HEK293 (cell line): ENCODE data around the gene CNKSR3.

ENCODE experiments used
- CTCF ChIA-PET: fragments of 350-600 bp; formaldehyde crosslinking; extraction: SDS; loops from one replicate; lab custom pipeline; 2021; ENCODE audit warnings: antibody characterized with exemption; lab: Yijun Ruan, JAX
- POLR2A ChIA-PET: fragments of 300-600 bp; formaldehyde crosslinking; extraction: SDS; loops from one replicate; lab custom pipeline; 2020; ENCODE audit warnings: antibody characterized with exemption, inconsistent platforms; lab: Yijun Ruan, JAX
- H3K27ac ChIP-seq: fragments of 200-500 bp; sonication (Bioruptor generic); 2 replicates; pipeline ENCODE4 v1.5.1; 2014; ENCODE audit warnings: low read depth, low read length, control low read depth, inconsistent platforms; ENCODE audit errors: extremely low read depth
- H3K36me3 ChIP-seq, 2 experiments: fragments of 200-500 bp in 1 of 2; sonication (Bioruptor generic) in 1 of 2; 1 replicate in 1 of 2; 2 replicates in 1 of 2; pipeline ENCODE4 v1.5.1; 2014 to 2017; ENCODE audit warnings: inconsistent platforms in 2 of 2, low read length in 2 of 2; ENCODE audit not compliant: control insufficient read depth in 2 of 2, insufficient read depth in 1 of 2
- H3K4me1 ChIP-seq: fragments of 200-500 bp; sonication (Bioruptor generic); 2 replicates; pipeline ENCODE4 v1.5.1; 2014; ENCODE audit warnings: mild to moderate bottlenecking, low read length, inconsistent platforms; ENCODE audit not compliant: control insufficient read depth, insufficient read depth
- H3K4me3 ChIP-seq: 2 replicates; pipeline ENCODE4 v1.5.1; 2011; ENCODE audit warnings: low read depth, mild to moderate bottlenecking, control low read depth, low read length, moderate library complexity
- H3K9me3 ChIP-seq: fragments of 200-500 bp; sonication (Bioruptor generic); 2 replicates; pipeline ENCODE4 v1.5.1; 2014; ENCODE audit warnings: low read depth, low read length, inconsistent platforms; ENCODE audit not compliant: control insufficient read depth, insufficient read depth
- CTCF ChIP-seq: fragments of 450-650 bp; formaldehyde crosslinking; IDR thresholded peaks from 2 replicates; pipeline ENCODE4 v1.5.1; 2016; ENCODE audit warnings: missing biosample characterization, missing genetic modification characterization
- KLF17 ChIP-seq: fragments of 450-650 bp; formaldehyde crosslinking; IDR thresholded peaks from 2 replicates; pipeline ENCODE4 v1.5.1; 2016; ENCODE audit warnings: missing biosample characterization, missing genetic modification characterization
- KLF8 ChIP-seq: fragments of 450-650 bp; formaldehyde crosslinking; IDR thresholded peaks from 2 replicates; pipeline ENCODE4 v1.5.1; 2016; ENCODE audit warnings: missing biosample characterization, missing genetic modification characterization
- MZF1 ChIP-seq: fragments of 450-650 bp; formaldehyde crosslinking; IDR thresholded peaks from 2 replicates; pipeline ENCODE4 v1.5.1; 2017; ENCODE audit warnings: missing biosample characterization, missing genetic modification characterization, borderline replicate concordance
- OVOL3 ChIP-seq: fragments of 450-650 bp; formaldehyde crosslinking; IDR thresholded peaks from 2 replicates; pipeline ENCODE4 v1.5.1; 2016; ENCODE audit warnings: missing biosample characterization, missing genetic modification characterization
- REPIN1 ChIP-seq: fragments of 450-650 bp; formaldehyde crosslinking; IDR thresholded peaks from 2 replicates; pipeline ENCODE4 v1.5.1; 2017; ENCODE audit warnings: missing biosample characterization, missing genetic modification characterization, low read depth
- SALL2 ChIP-seq: fragments of 450-650 bp; formaldehyde crosslinking; IDR thresholded peaks from 2 replicates; pipeline ENCODE4 v1.5.0; 2017; ENCODE audit warnings: missing biosample characterization, mild to moderate bottlenecking, missing genetic modification characterization, borderline replicate concordance
- SETDB1 ChIP-seq: IDR thresholded peaks from one replicate; pipeline ENCODE4 v1.6.1; 2017; ENCODE audit warnings: mild to moderate bottlenecking, low read length, moderate library complexity, mixed read lengths; ENCODE audit not compliant: insufficient read length
- YY1 ChIP-seq: fragments of 450-650 bp; formaldehyde crosslinking; IDR thresholded peaks from 2 replicates; pipeline ENCODE4 v1.5.1; 2018; ENCODE audit warnings: missing biosample characterization, missing genetic modification characterization
- ZIC2 ChIP-seq: fragments of 450-650 bp; formaldehyde crosslinking; IDR thresholded peaks from 2 replicates; pipeline ENCODE4 v1.5.1; 2016; ENCODE audit warnings: missing biosample characterization, missing genetic modification characterization
- ZNF10 ChIP-seq: fragments of 450-650 bp; formaldehyde crosslinking; IDR thresholded peaks from 2 replicates; pipeline ENCODE4 v1.5.1; 2017; ENCODE audit warnings: missing biosample characterization, missing genetic modification characterization
- ZNF133 ChIP-seq: fragments of 450-650 bp; formaldehyde crosslinking; IDR thresholded peaks from 2 replicates; pipeline ENCODE4 v1.5.1; 2016; ENCODE audit warnings: missing biosample characterization, missing genetic modification characterization
- ZNF140 ChIP-seq: fragments of 450-650 bp; formaldehyde crosslinking; IDR thresholded peaks from 2 replicates; pipeline ENCODE4 v1.5.1; 2016; ENCODE audit warnings: missing biosample characterization, missing genetic modification characterization
- ZNF16 ChIP-seq: fragments of 450-650 bp; formaldehyde crosslinking; IDR thresholded peaks from 2 replicates; pipeline ENCODE4 v1.5.1; 2016; ENCODE audit warnings: low read depth, missing biosample characterization, missing genetic modification characterization
- ZNF169 ChIP-seq: fragments of 450-650 bp; formaldehyde crosslinking; IDR thresholded peaks from 2 replicates; pipeline ENCODE4 v1.5.1; 2016; ENCODE audit warnings: missing biosample characterization, missing genetic modification characterization
- ZNF248 ChIP-seq: fragments of 450-650 bp; formaldehyde crosslinking; IDR thresholded peaks from 2 replicates; pipeline ENCODE4 v1.5.1; 2017; ENCODE audit warnings: missing biosample characterization, missing genetic modification characterization
- ZNF274 ChIP-seq, 2 experiments: fragments of 200-500 bp in 1 of 2; fragments of 450-650 bp in 1 of 2; sonication (Bioruptor generic) in 1 of 2; formaldehyde crosslinking in 1 of 2; IDR thresholded peaks; 2 replicates each; pipeline versions ENCODE4 v1.5.1 to v1.6.1; 2014 to 2016; ENCODE audit warnings: borderline replicate concordance in 1 of 2, inconsistent platforms in 1 of 2, low read length in 1 of 2, missing biosample characterization in 1 of 2, missing genetic modification characterization in 1 of 2
- ZNF311 ChIP-seq: fragments of 450-650 bp; formaldehyde crosslinking; IDR thresholded peaks from 2 replicates; pipeline ENCODE4 v1.5.1; 2017; ENCODE audit warnings: missing biosample characterization, missing genetic modification characterization, borderline replicate concordance
- ZNF324 ChIP-seq: fragments of 450-650 bp; formaldehyde crosslinking; IDR thresholded peaks from 2 replicates; pipeline ENCODE4 v1.5.1; 2016; ENCODE audit warnings: missing biosample characterization, missing genetic modification characterization
- ZNF362 ChIP-seq: fragments of 450-650 bp; formaldehyde crosslinking; IDR thresholded peaks from 2 replicates; pipeline ENCODE4 v1.5.1; 2016; ENCODE audit warnings: missing biosample characterization, missing genetic modification characterization
- ZNF501 ChIP-seq: fragments of 450-650 bp; formaldehyde crosslinking; IDR thresholded peaks from 2 replicates; pipeline ENCODE4 v1.5.1; 2016; ENCODE audit warnings: missing biosample characterization, missing genetic modification characterization
- ZNF521 ChIP-seq: fragments of 450-650 bp; formaldehyde crosslinking; IDR thresholded peaks from 2 replicates; pipeline ENCODE4 v1.5.1; 2017; ENCODE audit warnings: missing biosample characterization, mild to moderate bottlenecking, missing genetic modification characterization
- ZNF585B ChIP-seq: fragments of 450-650 bp; formaldehyde crosslinking; IDR thresholded peaks from 2 replicates; pipeline ENCODE4 v1.5.1; 2016; ENCODE audit warnings: missing biosample characterization, missing genetic modification characterization
- ZNF785 ChIP-seq: fragments of 450-650 bp; formaldehyde crosslinking; IDR thresholded peaks from 2 replicates; pipeline ENCODE4 v1.5.1; 2016; ENCODE audit warnings: missing biosample characterization, missing genetic modification characterization
- ZNF791 ChIP-seq: fragments of 450-650 bp; formaldehyde crosslinking; IDR thresholded peaks from 2 replicates; pipeline ENCODE4 v1.5.1; 2016; ENCODE audit warnings: missing biosample characterization, missing genetic modification characterization
- ZNF792 ChIP-seq: fragments of 450-650 bp; formaldehyde crosslinking; IDR thresholded peaks from 2 replicates; pipeline ENCODE4 v1.5.1; 2016; ENCODE audit warnings: missing biosample characterization, missing genetic modification characterization
- ZNF830 ChIP-seq: fragments of 450-650 bp; IDR thresholded peaks from 2 replicates; pipeline ENCODE4 v1.5.0; 2018; ENCODE audit warnings: missing biosample characterization, missing genetic modification characterization, low read depth, mild to moderate bottlenecking, moderate library complexity

The CNKSR3 gene

GRCh38 chr6:154438882-154439415 is 71.5 kb downstream of the CNKSR3 start:
- POLR2A ChIA-PET, result no interaction called here
- no peak for TF ChIP-seq ZNF169 (tag by site-specific recombination)
- TF ChIP-seq ZNF791 (tag by site-specific recombination), result no peak
- TF ChIP-seq ZNF274 (IDR thresholded peaks at IDR 0.05; ENCODE audit: low read length), result no peak
- no peak for TF ChIP-seq ZNF274 (tag by site-specific recombination; IDR thresholded peaks at IDR 0.05; ENCODE audit: borderline replicate concordance)
- TF ChIP-seq ZNF362, result no peak
- TF ChIP-seq SETDB1, result no peak
- no peak for TF ChIP-seq SALL2 (tag by site-specific recombination)
- TF ChIP-seq, all 188 proteins: peak for 0
- no peak overlapping the region for H3K27ac ChIP-seq
- H3K9me3 ChIP-seq, result no peaks in the 10 kb centered on the region
- H3K36me3 ChIP-seq, result peaks cover 0 to 23% of the 10 kb centered on the region in 2 experiments; a peak in 2 of 3 replicates
- no peak overlapping the region for H3K4me3 ChIP-seq
- CTCF ChIA-PET, result no interaction called here
- no peaks in the 10 kb centered on the region for H3K4me1 ChIP-seq

- H3K27ac ChIP-seq, result no peak overlapping the region
- H3K4me1 ChIP-seq, result no peaks in the 10 kb centered on the region
- H3K9me3 ChIP-seq, result no peaks in the 10 kb centered on the region
- TF ChIP-seq ZNF274 (IDR thresholded peaks at IDR 0.05; ENCODE audit: low read length) (no peak), ZNF274 (tag by site-specific recombination; IDR thresholded peaks at IDR 0.05; ENCODE audit: borderline replicate concordance) (no peak), ZNF10 (no peak), ZNF785 (tag by site-specific recombination) (no peak), ZNF791 (tag by site-specific recombination) (no peak)
- ChIA-PET CTCF (interaction anchor here (1.0 kb wide), 1 partner anchor 63 kb away, joined by 4 read pairs; no protein-coding TSS in a partner anchor), POLR2A (no interaction called here)
- peaks cover 0 to 25% of the 10 kb centered on the region in 2 experiments; a peak in 1 of 3 replicates for H3K36me3 ChIP-seq
- no peak overlapping the region for H3K4me3 ChIP-seq
Observed at GRCh38 chr6:154435400-154435945, 75.0 kb downstream of the CNKSR3 start.

- Histone ChIP-seq H3K4me3 (no peak overlapping the region), H3K27ac (no peak overlapping the region), H3K9me3 (no peaks in the 10 kb centered on the region), H3K4me1 (no peaks in the 10 kb centered on the region), H3K36me3 (peaks cover 0 to 27% of the 10 kb centered on the region in 2 experiments; a peak in 1 of 3 replicates)
- TF ChIP-seq ZNF830 (tag by site-specific recombination) (no peak), ZNF133 (tag by site-specific recombination) (no peak), OVOL3 (tag by site-specific recombination) (no peak), CTCF (tag by site-specific recombination) (no peak), ZNF311 (tag by site-specific recombination) (no peak), YY1 (no peak), ZNF521 (tag by site-specific recombination) (no peak), ZNF585B (no peak), ZNF501 (tag by site-specific recombination) (no peak), ZNF792 (tag by site-specific recombination) (no peak), KLF8 (tag by site-specific recombination) (no peak), ZNF324 (tag by site-specific recombination) (no peak), ZNF248 (tag by site-specific recombination) (no peak), REPIN1 (tag by site-specific recombination) (no peak), ZNF16 (no peak), ZNF140 (tag by site-specific recombination) (no peak), MZF1 (tag by site-specific recombination) (no peak), KLF17 (tag by site-specific recombination) (no peak), ZIC2 (no peak)
- ChIA-PET POLR2A (no interaction called here), CTCF (interaction anchor here (0.6 to 1.0 kb wide), 3 partner anchors 13 to 82 kb away, joined by 3 to 7 read pairs (median 4); no protein-coding TSS in a partner anchor)
Observed at GRCh38 chr6:154434662-154435061, 75.8 kb downstream of the CNKSR3 start.
